GOT3 (cell line): ENCODE measurements around the gene NEURL4.

Source experiments
- DNase-seq: peaks from one replicate; lab custom pipeline; 2025; ENCODE audit warnings: mixed read lengths; lab: John Stamatoyannopoulos, UW

The NEURL4 gene

DNA sequence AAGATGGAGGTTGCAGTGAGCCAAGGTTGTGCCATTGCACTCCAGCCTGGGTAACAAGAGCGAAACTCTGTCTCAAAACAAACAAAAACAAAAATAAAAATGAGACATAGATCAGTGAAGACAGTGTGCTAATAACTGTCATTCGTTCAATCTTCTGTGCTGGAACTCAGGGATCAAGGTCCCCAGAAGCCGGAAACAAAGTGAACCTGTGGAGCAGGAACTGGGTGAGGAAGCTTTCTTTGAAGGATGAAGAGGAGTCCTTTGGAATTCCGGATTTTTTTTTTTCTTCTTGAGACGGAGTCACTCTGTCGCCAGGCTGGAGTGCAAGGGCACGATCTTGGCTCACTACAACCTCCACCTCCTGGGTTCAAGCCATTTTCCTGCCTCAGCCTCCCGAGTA, 49.7 kb downstream of the NEURL4 start:
- DNase-seq, result no peak

DNA sequence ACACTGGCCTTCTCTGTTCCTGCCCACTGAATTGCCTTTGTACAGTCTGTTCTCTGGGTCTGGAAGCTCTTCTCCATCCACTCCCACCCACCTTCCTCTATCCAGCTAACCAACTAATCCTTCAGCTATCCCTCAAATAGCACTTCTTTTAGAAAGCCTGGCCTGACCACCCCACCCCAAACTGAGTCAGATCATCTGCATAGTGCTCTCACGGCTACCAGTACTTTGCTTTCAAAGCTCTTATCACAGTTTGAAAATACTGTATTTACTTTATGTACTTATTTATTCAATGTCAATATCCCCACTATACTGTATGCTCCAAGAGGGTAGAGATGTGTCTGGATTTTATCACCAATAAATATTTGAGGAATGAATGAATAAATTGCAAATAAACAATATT, 62.4 kb downstream of the NEURL4 start:
- DNase-seq, result no peak
